OCI-LY1 (cell line): Measurements from ENCODE around the gene CHST10.

ENCODE experiments used
- H2AFZ ChIP-seq: fragments of 200-600 bp; sonication (generic), shearing (Covaris generic); 2 replicates; pipeline ENCODE4 v1.6.0; 2014; ENCODE audit warnings: antibody characterized with exemption, mild to moderate bottlenecking, low read length
- H3F3A ChIP-seq: fragments of 200-600 bp; sonication (generic), shearing (Covaris generic); 2 replicates; pipeline ENCODE4 v1.6.0; 2014; ENCODE audit warnings: mild to moderate bottlenecking, antibody characterized with exemption, low read length, moderate library complexity; ENCODE audit not compliant: insufficient read depth
- H3K27ac ChIP-seq: fragments of 200-600 bp; sonication (generic); 2 replicates; pipeline ENCODE4 v1.5.1; 2014; ENCODE audit warnings: low read length, mixed run types, mild to moderate bottlenecking, low read depth; ENCODE audit not compliant: poor library complexity, severe bottlenecking
- H3K27me3 ChIP-seq: fragments of 200-600 bp; sonication (generic); 2 replicates; pipeline ENCODE4 v1.6.0; 2014; ENCODE audit warnings: antibody characterized with exemption, mild to moderate bottlenecking, low read length, moderate library complexity; ENCODE audit not compliant: insufficient read depth
- H3K36me3 ChIP-seq: fragments of 200-600 bp; sonication (generic); 2 replicates; pipeline ENCODE4 v1.6.1; 2014; ENCODE audit warnings: mild to moderate bottlenecking, antibody characterized with exemption, low read length, moderate library complexity, mixed read lengths; ENCODE audit not compliant: insufficient read depth
- H3K4me1 ChIP-seq: fragments of 200-600 bp; sonication (generic); 2 replicates; pipeline ENCODE4 v1.5.1; 2014; ENCODE audit warnings: mild to moderate bottlenecking, low read length, moderate library complexity; ENCODE audit not compliant: insufficient read depth, severe bottlenecking
- H3K4me2 ChIP-seq: fragments of 200-600 bp; sonication (generic), shearing (Covaris generic); 2 replicates; pipeline ENCODE4 v1.6.1; 2014; ENCODE audit warnings: low read length
- H3K4me3 ChIP-seq: fragments of 200-600 bp; sonication (generic); 2 replicates; pipeline ENCODE4 v1.5.1; 2014; ENCODE audit warnings: low read length, low read depth, mild to moderate bottlenecking, mixed read lengths; ENCODE audit not compliant: poor library complexity, severe bottlenecking
- H3K79me2 ChIP-seq: fragments of 200-600 bp; shearing (Covaris generic); 2 replicates; pipeline ENCODE4 v1.6.1; 2016; ENCODE audit warnings: mixed run types, low read length, mixed read lengths; ENCODE audit not compliant: insufficient read depth
- H3K9ac ChIP-seq: fragments of 200-600 bp; sonication (generic), shearing (Covaris generic); 2 replicates; pipeline ENCODE4 v1.6.1; 2014; ENCODE audit warnings: mild to moderate bottlenecking, low read length, mixed read lengths
- H3K9me2 ChIP-seq: fragments of 200-600 bp; sonication (generic), shearing (Covaris generic); 2 replicates; pipeline ENCODE4 v1.6.1; 2014; ENCODE audit warnings: low read depth, mild to moderate bottlenecking, low read length, mixed read lengths
- H3K9me3 ChIP-seq: fragments of 200-600 bp; shearing (Covaris generic); 2 replicates; pipeline ENCODE4 v1.6.1; 2014; ENCODE audit warnings: low read length, mixed read lengths
- H4K20me1 ChIP-seq: fragments of 200-600 bp; sonication (generic), shearing (Covaris generic); 2 replicates; pipeline ENCODE4 v1.6.0; 2016; ENCODE audit warnings: mild to moderate bottlenecking, low read length; ENCODE audit not compliant: insufficient read depth
- CTCF ChIP-seq: fragments of 200-600 bp; sonication (generic), shearing (Covaris generic); IDR thresholded peaks from 2 replicates; pipeline ENCODE4 v1.5.1; 2017; ENCODE audit warnings: mild to moderate bottlenecking, antibody characterized with exemption, low read length, moderate library complexity, mixed read lengths
- EZH2 ChIP-seq: fragments of 200-600 bp; sonication (generic), shearing (Covaris generic); IDR thresholded peaks from 2 replicates; pipeline ENCODE4 v1.8.0; 2017; ENCODE audit warnings: borderline replicate concordance, mixed run types, mild to moderate bottlenecking, antibody characterized with exemption, low read length, moderate library complexity, mixed read lengths

Gene CHST10

GRCh38 chr2:100393362-100393761 is 24.1 kb downstream of the CHST10 start:
- Histone ChIP-seq H3K4me1 (peaks cover 26% of the 10 kb centered on the region), H3K9me3 (no peaks in the 10 kb centered on the region), H2AFZ (no peak overlapping the region), H3K79me2 (no peaks in the 10 kb centered on the region), H3K4me3 (no peak overlapping the region), H3K36me3 (peaks cover 14% of the 10 kb centered on the region; the same call in 1 of the 2 replicates), H3K9me2 (no peaks in the 10 kb centered on the region), H3K9ac (no peak overlapping the region), H3K27me3 (no peaks in the 10 kb centered on the region), H3K4me2 (no peak overlapping the region), H3K27ac (peak overlapping the region; percentile 54), H4K20me1 (no peaks in the 10 kb centered on the region), H3F3A (no peaks in the 10 kb centered on the region)
- no peak for TF ChIP-seq EZH2
- no peak for TF ChIP-seq CTCF

GRCh38 chr2:100392715-100393114 is 24.8 kb downstream of the CHST10 start:
- Histone ChIP-seq H3K4me1 (peaks cover 26% of the 10 kb centered on the region), H3K36me3 (peaks cover 14% of the 10 kb centered on the region; the same call in 1 of the 2 replicates), H3K79me2 (no peaks in the 10 kb centered on the region), H3K4me3 (no peak overlapping the region), H4K20me1 (no peaks in the 10 kb centered on the region), H3K4me2 (no peak overlapping the region), H3K27me3 (no peaks in the 10 kb centered on the region), H3K9me2 (no peaks in the 10 kb centered on the region), H3K9me3 (no peaks in the 10 kb centered on the region), H3K9ac (no peak overlapping the region), H3F3A (no peaks in the 10 kb centered on the region), H3K27ac (no peak overlapping the region), H2AFZ (no peak overlapping the region)
- TF ChIP-seq EZH2: no peak
- TF ChIP-seq CTCF: no peak

- no peaks in the 10 kb centered on the region for H3F3A ChIP-seq
- H3K4me3 ChIP-seq: no peak overlapping the region
- peaks cover 26% of the 10 kb centered on the region for H3K4me1 ChIP-seq
- H3K9ac ChIP-seq: no peak overlapping the region
- no peak overlapping the region for H3K27ac ChIP-seq
- peaks cover 8% of the 10 kb centered on the region; the same call in 1 of the 2 replicates for H3K36me3 ChIP-seq
- no peaks in the 10 kb centered on the region for H3K9me3 ChIP-seq
- no peak overlapping the region for H2AFZ ChIP-seq
- TF ChIP-seq CTCF (no peak), EZH2 (no peak)
- no peak overlapping the region for H3K4me2 ChIP-seq
- H3K27me3 ChIP-seq: no peaks in the 10 kb centered on the region
- no peaks in the 10 kb centered on the region for H4K20me1 ChIP-seq
- no peaks in the 10 kb centered on the region for H3K79me2 ChIP-seq
- no peaks in the 10 kb centered on the region for H3K9me2 ChIP-seq
Measured at GRCh38 chr2:100391735-100392515, 25.5 kb downstream of the CHST10 start.
